ENCODE measurements around the gene TAF5L.

Gene TAF5L

GRCh38 chr1:229625915-229626831, at the start of gene TAF5L, which contains the start of gene URB2:
TAF5L (minus strand) TSS chr1:229626122; CDS start chr1:229614482, 11,640 bp downstream.
URB2 (plus strand) TSS chr1:229626247; CDS start chr1:229627634, 1,387 bp downstream.
- peak; percentile 56 to 81 (median 68) for DNase-seq (ENCODE audit: low read depth in 4 of 4, low spot score in 1 of 4)

- DNase-seq (ENCODE audit: low read depth in 4 of 4, low spot score in 1 of 4) = no peak
These were observed 49.5 kb upstream of the TAF5L start for GRCh38 chr1:229675396-229675795.

DNA sequence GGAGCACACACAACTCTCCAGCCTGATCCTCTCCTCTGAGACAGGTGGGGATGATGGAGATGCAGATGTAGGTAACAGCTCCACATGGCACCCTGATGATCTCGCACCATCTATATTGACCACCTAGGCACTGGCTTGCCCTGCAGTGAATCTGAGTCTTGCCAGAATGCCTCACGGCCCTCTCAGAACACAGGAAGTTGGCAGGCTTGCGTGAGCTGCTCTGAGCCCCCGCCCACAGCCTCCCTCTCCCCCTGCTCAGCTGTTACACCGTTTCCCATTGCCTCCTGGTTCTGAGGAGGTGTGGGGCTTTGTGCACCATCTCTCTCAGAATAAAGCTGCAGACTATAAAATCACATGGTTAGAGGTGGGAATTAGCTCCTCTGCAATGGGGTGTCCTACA, 48.1 kb upstream of the TAF5L start:
- no peak for DNase-seq (ENCODE audit: low read depth in 4 of 4, low spot score in 1 of 4)

- no peak for DNase-seq (ENCODE audit: low read depth in 4 of 4, low spot score in 1 of 4)
These were observed 46.3 kb upstream of the TAF5L start for GRCh38 chr1:229672246-229672645.

GRCh38 chr1:229671310-229671709, 45.4 kb upstream of the TAF5L start:
- no peak for DNase-seq (ENCODE audit: low read depth in 4 of 4, low spot score in 1 of 4)

- DNase-seq (ENCODE audit: low read depth in 4 of 4, low spot score in 1 of 4) = no peak
These were observed 43.4 kb upstream of the TAF5L start for GRCh38 chr1:229669333-229669732.

- no peak for DNase-seq (ENCODE audit: low read depth in 4 of 4, low spot score in 1 of 4)
These were observed 40.7 kb upstream of the TAF5L start for GRCh38 chr1:229666585-229666984.

DNA sequence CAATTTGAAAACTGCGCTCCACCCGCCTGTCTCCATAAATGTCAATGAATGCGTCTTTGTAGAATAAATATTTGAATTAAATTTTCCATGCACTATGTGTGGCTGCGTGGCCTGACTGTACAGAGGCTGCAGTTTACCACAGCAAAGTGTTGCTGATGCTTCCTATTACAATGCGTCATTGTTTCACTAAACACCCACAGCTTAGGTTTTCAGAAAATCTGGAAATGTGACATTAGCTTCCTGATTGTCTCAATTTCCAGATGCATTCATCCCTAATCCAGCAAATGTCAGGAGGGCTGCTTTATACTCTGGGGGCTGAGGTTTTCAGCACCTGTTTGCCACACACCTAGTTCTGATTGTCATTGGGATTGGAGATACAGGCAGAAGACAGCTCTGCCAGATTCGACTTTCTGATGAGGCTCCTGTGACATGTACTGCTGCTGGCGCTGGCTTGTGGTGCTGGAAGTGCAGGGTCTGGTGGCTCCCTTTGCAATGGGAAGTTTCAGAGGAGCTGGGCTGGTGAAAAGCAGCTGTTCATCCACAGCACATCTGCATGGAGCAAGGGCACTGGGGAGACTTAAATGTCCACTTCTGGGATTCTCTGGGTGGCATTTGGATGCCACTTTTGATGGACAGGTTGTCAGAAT, 40.1 kb upstream of the TAF5L start:
- no peak for DNase-seq (ENCODE audit: low read depth in 4 of 4, low spot score in 1 of 4)

DNA sequence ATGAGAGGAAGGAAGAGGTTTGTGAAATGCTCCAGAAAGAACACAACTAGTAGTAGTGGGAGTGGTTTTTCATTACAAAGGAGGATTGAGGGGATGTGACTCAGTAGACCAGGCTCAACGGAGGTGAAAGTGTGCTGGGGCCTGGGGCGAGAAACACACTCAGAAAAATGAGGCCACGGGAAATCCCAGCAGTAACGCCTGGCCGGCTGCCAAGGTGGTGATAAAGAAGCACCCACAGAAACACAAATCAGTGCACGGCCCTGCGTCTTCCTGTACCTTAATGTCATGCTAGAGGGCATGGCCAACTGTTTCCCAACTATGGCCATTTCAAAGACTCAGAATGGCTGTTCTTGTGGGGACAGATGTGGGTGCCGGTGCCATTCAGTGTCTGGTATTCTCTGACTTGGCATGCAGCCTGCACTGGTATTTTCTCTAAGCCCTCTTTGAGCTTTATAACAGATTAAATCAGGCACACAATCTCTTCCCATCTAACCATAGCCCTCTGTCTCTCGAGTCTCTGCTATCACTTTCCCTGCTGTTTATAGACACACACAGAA, 38.3 kb upstream of the TAF5L start:
- peak; percentile 56 to 84 (median 78) for DNase-seq (ENCODE audit: low read depth in 4 of 4, low spot score in 1 of 4)

DNA sequence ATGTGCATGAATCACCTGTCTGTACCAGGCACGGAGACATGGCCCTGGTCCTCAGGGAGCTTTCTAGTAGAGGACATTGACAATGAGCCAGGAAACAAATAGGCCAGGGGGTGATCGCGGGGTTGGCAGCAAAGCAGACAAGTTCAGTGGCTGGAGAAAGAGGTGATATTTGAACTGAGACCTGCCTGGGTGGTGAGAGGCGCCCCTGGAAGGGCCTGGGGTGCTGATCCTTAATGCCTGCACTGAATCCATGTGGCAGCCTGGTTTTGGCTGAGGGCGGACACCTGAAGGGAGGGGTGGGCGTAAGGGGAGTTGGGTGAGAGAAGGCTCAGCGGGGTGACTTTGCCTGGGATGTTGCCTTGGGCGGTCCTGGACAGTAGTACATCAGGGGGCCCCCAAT, 36.0 kb upstream of the TAF5L start:
- no peak for DNase-seq (ENCODE audit: low read depth in 4 of 4, low spot score in 1 of 4)

DNA sequence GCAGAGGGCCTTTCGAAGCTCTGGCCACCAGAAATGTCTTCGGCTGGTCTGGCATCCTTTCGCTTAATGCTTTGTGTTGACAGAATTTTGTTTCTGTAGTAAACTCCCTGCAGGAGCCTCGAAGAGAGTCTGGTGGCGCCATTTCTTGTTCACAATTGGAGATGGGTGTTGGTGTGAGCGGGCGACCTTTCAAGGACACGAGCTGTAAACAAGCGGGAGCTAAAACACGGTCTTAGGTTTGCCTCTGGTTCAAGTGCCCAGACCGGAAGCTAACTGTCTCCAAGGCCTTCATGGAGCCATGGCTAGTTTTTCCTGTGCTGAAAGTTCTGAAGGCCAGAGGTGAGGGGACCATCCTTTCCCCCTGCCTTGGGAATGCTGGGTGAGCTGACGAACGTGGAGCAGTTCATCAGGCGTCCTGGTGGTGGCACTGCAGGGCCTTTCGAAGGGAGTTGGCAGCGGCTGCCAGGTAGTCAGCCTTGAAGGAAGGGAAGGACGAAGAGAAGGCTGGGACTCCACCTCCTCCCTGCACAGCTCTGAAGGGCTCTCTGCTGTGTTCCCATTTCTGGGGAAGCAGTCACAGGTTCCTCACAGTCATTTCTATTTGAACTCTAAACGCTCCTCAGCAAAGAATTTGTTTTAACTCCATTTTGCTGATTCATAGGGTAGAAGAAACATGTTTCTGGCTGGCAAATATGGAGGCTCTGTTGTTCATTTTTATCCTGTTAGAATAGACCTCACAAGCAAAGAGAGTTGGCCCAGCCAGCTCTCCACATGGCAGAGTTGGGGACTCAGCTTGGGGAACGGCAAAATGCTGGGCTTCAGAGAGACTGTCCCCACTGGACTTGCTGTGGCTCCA, 35.3 kb upstream of the TAF5L start:
- DNase-seq (ENCODE audit: low read depth in 4 of 4, low spot score in 1 of 4) = peak; percentile 30 to 56 (median 50)

GRCh38 chr1:229657993-229658755, 32.3 kb upstream of the TAF5L start:
- no peak for DNase-seq (ENCODE audit: low read depth in 4 of 4, low spot score in 1 of 4)

GRCh38 chr1:229655781-229656180, 29.9 kb upstream of the TAF5L start:
- no peak for DNase-seq (ENCODE audit: low read depth in 4 of 4, low spot score in 1 of 4)

DNA sequence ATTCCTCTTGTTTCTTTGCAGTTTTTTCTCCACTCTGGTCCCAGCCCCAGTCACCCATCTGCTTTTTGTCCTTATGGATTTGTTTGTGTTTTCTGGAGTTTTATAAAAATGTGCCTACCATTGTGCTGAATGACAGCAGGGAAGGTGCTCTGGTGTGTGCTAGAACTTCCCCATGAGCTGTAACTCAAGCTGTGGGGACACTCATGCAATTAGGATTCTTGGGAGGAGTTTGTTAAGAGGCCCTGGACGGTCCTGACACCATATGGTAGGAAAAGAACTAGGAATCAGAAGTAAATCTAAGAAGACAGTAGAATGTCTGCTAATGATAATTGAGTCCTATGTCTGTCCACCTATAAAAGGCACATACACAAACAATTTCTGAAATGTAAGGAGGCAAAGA, 27.5 kb upstream of the TAF5L start:
- DNase-seq (ENCODE audit: low read depth in 4 of 4, low spot score in 1 of 4) = no peak

DNA sequence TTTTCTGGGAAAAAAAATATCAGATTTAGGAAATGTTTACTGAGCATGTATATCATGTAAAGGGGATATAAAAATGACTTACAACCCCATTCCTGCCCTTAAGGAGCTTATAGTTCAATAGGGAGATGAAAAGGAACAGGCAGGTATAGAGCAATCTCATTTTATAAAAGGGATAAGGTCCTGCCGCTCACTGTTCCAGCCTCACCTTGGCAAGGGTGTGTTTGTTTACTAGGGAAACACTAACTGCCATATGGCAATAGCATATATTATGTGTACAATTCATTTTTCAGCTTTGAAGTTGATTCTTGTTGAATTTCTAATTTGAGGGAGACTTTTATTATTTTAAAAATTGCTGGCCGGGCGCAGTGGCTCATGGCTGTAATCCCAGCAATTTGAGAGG, 25.6 kb upstream of the TAF5L start:
- no peak for DNase-seq (ENCODE audit: low read depth in 4 of 4, low spot score in 1 of 4)

- DNase-seq (ENCODE audit: low read depth in 4 of 4, low spot score in 1 of 4) = no peak
These were observed 24.1 kb upstream of the TAF5L start for GRCh38 chr1:229650045-229650444.

DNA sequence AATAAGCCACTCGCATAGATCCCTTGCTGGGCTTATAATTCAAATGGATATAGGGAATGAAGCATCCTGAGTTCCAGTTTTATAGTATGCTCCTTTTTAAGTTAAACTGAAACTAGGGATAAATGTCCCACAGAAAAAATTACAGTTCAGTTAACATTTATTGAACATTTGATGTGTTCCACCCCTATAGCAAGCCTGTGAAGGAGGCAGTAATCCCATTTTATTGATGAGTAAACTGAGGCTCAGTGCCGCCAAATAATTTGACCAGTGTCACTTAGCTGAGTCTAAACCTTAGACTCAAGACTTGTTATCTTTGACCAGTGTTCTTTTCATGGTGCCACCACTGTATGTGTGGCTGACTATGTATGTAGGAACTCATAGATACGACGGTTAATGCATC, 22.5 kb upstream of the TAF5L start:
- no peak for DNase-seq (ENCODE audit: low read depth in 4 of 4, low spot score in 1 of 4)

DNA sequence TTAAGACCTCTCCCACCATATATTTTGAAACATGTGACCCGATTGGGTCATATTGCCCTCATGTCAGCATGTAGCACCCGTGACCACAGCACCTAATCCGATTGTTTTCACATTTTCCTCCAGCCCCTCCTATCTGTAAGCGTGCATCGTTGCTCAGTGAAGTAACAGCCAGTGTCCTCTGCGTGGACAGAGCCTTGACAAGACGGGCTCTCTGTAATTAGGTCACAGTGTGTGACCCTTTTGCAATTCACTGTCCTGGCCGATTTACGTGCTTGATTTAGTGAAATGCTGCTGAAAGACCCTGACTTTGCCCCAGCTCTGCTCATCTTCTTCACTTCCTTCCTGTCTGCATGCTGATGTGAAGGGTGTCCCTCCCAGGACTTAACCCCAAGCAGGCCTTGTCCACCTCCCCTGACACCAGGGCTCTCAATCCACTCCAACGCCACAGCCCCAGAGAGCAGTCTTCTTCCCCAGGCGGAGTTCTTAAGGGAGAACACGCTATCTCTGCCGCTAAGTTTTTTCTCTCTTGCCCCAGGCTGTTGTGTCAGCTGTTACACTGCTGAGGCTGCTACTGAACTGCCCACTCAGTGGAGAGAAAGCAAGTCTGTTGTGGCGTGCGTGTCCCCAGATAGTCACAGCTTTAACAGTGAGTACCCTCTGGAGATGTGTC, 19.5 kb upstream of the TAF5L start:
- DNase-seq (ENCODE audit: low read depth in 4 of 4, low spot score in 1 of 4) = no peak

GRCh38 chr1:229643996-229644745, 18.2 kb upstream of the TAF5L start:
- no peak for DNase-seq (ENCODE audit: low read depth in 4 of 4, low spot score in 1 of 4)
